Caco-2 (cell line): ENCODE data around the gene PIR. TPM values are rescaled to one million over a fixed set of nuclear protein-coding genes. Genes with fewer than 3 reads are reported as not detected.

Experiments
- BruUV-seq: library from RNA; stranded (reverse); fragments of 400-500 nt; replicated peaks from 2 replicates; lab custom pipeline; 2021; lab: Mats Ljungman, UMichigan
- CTCF ChIA-PET: fragments of 300-600 bp; sonication (Branson Sonifier 250); formaldehyde crosslinking; loops from one replicate; lab custom pipeline; 2022; ENCODE audit warnings: antibody characterized with exemption; lab: Charles Lee
- POLR2A ChIA-PET: fragments of 300-600 bp; sonication (Branson Sonifier 250); formaldehyde crosslinking; loops from one replicate; lab custom pipeline; 2022; ENCODE audit warnings: antibody characterized with exemption; lab: Charles Lee
- DNase-seq, 2 experiments: peaks; one replicate each; pipeline versions ENCODE4 v3.0.0 to v3.0.0-alpha.2; 2020 to 2022
- H3K27me3 ChIP-seq: replicated peaks from 2 replicates; pipeline ENCODE4 v1.6.0; 2011; ENCODE audit warnings: low read length; ENCODE audit not compliant: control insufficient read depth, insufficient read depth
- H3K36me3 ChIP-seq: 2 replicates; pipeline ENCODE4 v1.5.1; 2011; ENCODE audit warnings: low read length; ENCODE audit not compliant: control insufficient read depth, insufficient read depth
- H3K4me1 ChIP-seq: fragments of 250-450 bp; sonication (Bioruptor Pico); 2 replicates; pipeline ENCODE4 v1.5.1; 2020; ENCODE audit warnings: mild to moderate bottlenecking
- H3K4me3 ChIP-seq: 2 replicates; pipeline ENCODE4 v1.5.1; 2011; ENCODE audit warnings: low read depth, mild to moderate bottlenecking, control low read depth, low read length
- H3K9me3 ChIP-seq: fragments of 250-450 bp; sonication (Bioruptor Pico); 2 replicates; pipeline ENCODE4 v1.5.1; 2020; ENCODE audit warnings: mild to moderate bottlenecking, moderate library complexity
- H3K27ac Mint-ChIP-seq: one replicate; pipeline ENCODE4 v1.8.0; 2022; ENCODE audit warnings: mixed read lengths; ENCODE audit not compliant: unreplicated experiment
- H3K27me3 Mint-ChIP-seq: one replicate; pipeline ENCODE4 v1.8.0; 2022; ENCODE audit warnings: mixed read lengths; ENCODE audit not compliant: insufficient read depth, unreplicated experiment
- H3K36me3 Mint-ChIP-seq: one replicate; pipeline ENCODE4 v1.8.0; 2022; ENCODE audit warnings: mild to moderate bottlenecking, mixed read lengths; ENCODE audit not compliant: insufficient read depth, unreplicated experiment
- H3K4me1 Mint-ChIP-seq: one replicate; pipeline ENCODE4 v1.8.0; 2022; ENCODE audit warnings: low read depth, mixed read lengths; ENCODE audit not compliant: unreplicated experiment
- H3K4me3 Mint-ChIP-seq: one replicate; pipeline ENCODE4 v1.8.0; 2022; ENCODE audit warnings: mild to moderate bottlenecking, moderate library complexity, mixed read lengths; ENCODE audit not compliant: unreplicated experiment
- H3K9me3 Mint-ChIP-seq: one replicate; pipeline ENCODE4 v1.8.0; 2022; ENCODE audit warnings: mixed read lengths; ENCODE audit not compliant: unreplicated experiment
- intact Hi-C: fragments of 100-400 bp; cut with micrococcal nuclease; formaldehyde crosslinking; loops from one replicate; pipeline ENCODE4 v1.10.0; 2022; ENCODE audit not compliant: unreplicated experiment
- total RNA-seq: library from RNA; stranded (reverse); gene quantifications from 2 replicates; pipeline ENCODE4 v1.2.3, GENCODE V29; 2022
- TF ChIP-seq, protein P1 (sequence below), 2 experiments: fragments of 200-600 bp in 1 of 2; IDR thresholded peaks; 1 replicate in 1 of 2; 2 replicates in 1 of 2; pipeline versions ENCODE4 v1.5.1 to v1.8.0; 2011 to 2022; ENCODE audit warnings: antibody characterized with exemption in 1 of 2, control low read depth in 1 of 2, inconsistent platforms in 1 of 2, low read depth in 1 of 2, low read length in 1 of 2, mild to moderate bottlenecking in 1 of 2, moderate library complexity in 1 of 2; ENCODE audit not compliant: insufficient read depth in 1 of 2, severe bottlenecking in 1 of 2, unreplicated experiment in 1 of 2

PIR gene
- total RNA-seq, 1 experiment from 2014 or later, result 15.7 TPM

- no peak for DNase-seq
- Histone ChIP-seq H3K9me3 (no peaks in the 10 kb centered on the region), H3K4me1 (no peaks in the 10 kb centered on the region), H3K36me3 (no peaks in the 10 kb centered on the region), H3K4me3 (no peak overlapping the region), H3K27me3 (no peaks in the 10 kb centered on the region; the same call in 1 of the 2 replicates)
- no peaks in the 10 kb centered on the region for H3K9me3 Mint-ChIP-seq
- TF ChIP-seq, protein P1, sequence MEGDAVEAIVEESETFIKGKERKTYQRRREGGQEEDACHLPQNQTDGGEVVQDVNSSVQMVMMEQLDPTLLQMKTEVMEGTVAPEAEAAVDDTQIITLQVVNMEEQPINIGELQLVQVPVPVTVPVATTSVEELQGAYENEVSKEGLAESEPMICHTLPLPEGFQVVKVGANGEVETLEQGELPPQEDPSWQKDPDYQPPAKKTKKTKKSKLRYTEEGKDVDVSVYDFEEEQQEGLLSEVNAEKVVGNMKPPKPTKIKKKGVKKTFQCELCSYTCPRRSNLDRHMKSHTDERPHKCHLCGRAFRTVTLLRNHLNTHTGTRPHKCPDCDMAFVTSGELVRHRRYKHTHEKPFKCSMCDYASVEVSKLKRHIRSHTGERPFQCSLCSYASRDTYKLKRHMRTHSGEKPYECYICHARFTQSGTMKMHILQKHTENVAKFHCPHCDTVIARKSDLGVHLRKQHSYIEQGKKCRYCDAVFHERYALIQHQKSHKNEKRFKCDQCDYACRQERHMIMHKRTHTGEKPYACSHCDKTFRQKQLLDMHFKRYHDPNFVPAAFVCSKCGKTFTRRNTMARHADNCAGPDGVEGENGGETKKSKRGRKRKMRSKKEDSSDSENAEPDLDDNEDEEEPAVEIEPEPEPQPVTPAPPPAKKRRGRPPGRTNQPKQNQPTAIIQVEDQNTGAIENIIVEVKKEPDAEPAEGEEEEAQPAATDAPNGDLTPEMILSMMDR (IDR thresholded peaks at IDR 0.05; ENCODE audit: insufficient read depth in 1 of 2, low read depth in 1 of 2, low read length in 1 of 2, severe bottlenecking in 1 of 2, unreplicated experiment in 1 of 2), result no peak
- no peaks in the 10 kb centered on the region for H3K4me1 Mint-ChIP-seq
- H3K27me3 Mint-ChIP-seq, result peaks cover 5% of the 10 kb centered on the region
- H3K27ac Mint-ChIP-seq, result no peak overlapping the region
- ChIA-PET CTCF (no interaction called here), POLR2A (no interaction called here)
- BruUV-seq, result no TSS peak
- intact Hi-C loops, result no loop called here
- no peak overlapping the region for H3K4me3 Mint-ChIP-seq
- no peaks in the 10 kb centered on the region for H3K36me3 Mint-ChIP-seq
Observed at GRCh38 chrX:15525664-15526416, 32.7 kb upstream of the PIR start.

DNA sequence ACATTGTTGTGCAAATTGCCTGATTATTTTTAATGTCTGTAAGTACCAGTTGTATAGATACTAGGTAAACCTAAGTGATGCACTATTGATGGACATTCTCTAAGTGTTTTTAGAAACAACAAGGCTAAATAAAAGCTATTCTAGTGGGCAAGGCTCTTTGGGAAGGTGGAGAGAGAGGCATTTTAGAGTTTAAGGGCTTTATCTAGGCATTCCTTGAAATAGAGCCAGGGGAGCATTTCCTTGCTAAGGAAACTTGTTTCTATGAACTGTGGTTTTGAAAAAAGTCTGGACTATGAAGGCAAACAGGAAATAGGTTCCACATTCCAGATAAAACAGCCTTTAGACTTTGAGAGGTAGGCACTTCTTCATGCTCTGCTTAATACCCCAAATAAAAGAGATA, 31.3 kb upstream of the PIR start:
- no peak overlapping the region for H3K27ac Mint-ChIP-seq
- Histone ChIP-seq H3K4me1 (no peaks in the 10 kb centered on the region), H3K27me3 (no peaks in the 10 kb centered on the region; the same call in 1 of the 2 replicates), H3K36me3 (no peaks in the 10 kb centered on the region), H3K4me3 (no peak overlapping the region), H3K9me3 (no peaks in the 10 kb centered on the region)
- no peaks in the 10 kb centered on the region for H3K4me1 Mint-ChIP-seq
- no peak for DNase-seq
- H3K9me3 Mint-ChIP-seq, result no peaks in the 10 kb centered on the region
- H3K36me3 Mint-ChIP-seq, result no peaks in the 10 kb centered on the region
- CTCF ChIA-PET, result no interaction called here
- peaks cover 8% of the 10 kb centered on the region for H3K27me3 Mint-ChIP-seq
- no TSS peak for BruUV-seq
- POLR2A ChIA-PET, result no interaction called here
- intact Hi-C loops, result no loop called here
- H3K4me3 Mint-ChIP-seq, result no peak overlapping the region
- TF ChIP-seq, protein P1 (IDR thresholded peaks at IDR 0.05; ENCODE audit: insufficient read depth in 1 of 2, low read depth in 1 of 2, low read length in 1 of 2, severe bottlenecking in 1 of 2, unreplicated experiment in 1 of 2), result no peak

GRCh38 chrX:15523088-15523487, 30.0 kb upstream of the PIR start:
- no peaks in the 10 kb centered on the region; the same call in 1 of the 2 replicates for H3K27me3 ChIP-seq
- POLR2A ChIA-PET, result no interaction called here
- no peak for DNase-seq
- Mint-ChIP-seq H3K27me3 (peaks cover 8% of the 10 kb centered on the region), H3K9me3 (no peaks in the 10 kb centered on the region), H3K36me3 (no peaks in the 10 kb centered on the region), H3K27ac (no peak overlapping the region), H3K4me1 (no peaks in the 10 kb centered on the region), H3K4me3 (no peak overlapping the region)
- TF ChIP-seq, protein P1 (IDR thresholded peaks at IDR 0.05; ENCODE audit: insufficient read depth in 1 of 2, low read depth in 1 of 2, low read length in 1 of 2, severe bottlenecking in 1 of 2, unreplicated experiment in 1 of 2), result no peak
- CTCF ChIA-PET, result no interaction called here
- H3K4me3 ChIP-seq, result no peak overlapping the region
- H3K9me3 ChIP-seq, result no peaks in the 10 kb centered on the region
- no TSS peak for BruUV-seq
- H3K36me3 ChIP-seq, result no peaks in the 10 kb centered on the region
- H3K4me1 ChIP-seq, result no peaks in the 10 kb centered on the region
- intact Hi-C loops, result no loop called here
